Body of pancreas (tissue), 4 donors: Measurements from ENCODE around the gene SYNE3.

Experiments used
- POLR2A ChIP-seq, 3 donors: fragments of 450-650 bp; IDR thresholded peaks; one replicate each; pipeline ENCODE4 v1.6.1; 2016; ENCODE audit warnings: antibody characterized with exemption in 3 of 3, mild to moderate bottlenecking in 2 of 3
- TF ChIP-seq, protein P1 (sequence below), 7 experiments: fragments of 450-650 bp in 4 of 7; fragments of 200-600 bp in 3 of 7; sonication (generic) in 3 of 7; IDR thresholded peaks; one replicate each; pipeline ENCODE4 v1.5.1; 2016 to 2019; ENCODE audit warnings: antibody characterized with exemption in 7 of 7

DNA sequence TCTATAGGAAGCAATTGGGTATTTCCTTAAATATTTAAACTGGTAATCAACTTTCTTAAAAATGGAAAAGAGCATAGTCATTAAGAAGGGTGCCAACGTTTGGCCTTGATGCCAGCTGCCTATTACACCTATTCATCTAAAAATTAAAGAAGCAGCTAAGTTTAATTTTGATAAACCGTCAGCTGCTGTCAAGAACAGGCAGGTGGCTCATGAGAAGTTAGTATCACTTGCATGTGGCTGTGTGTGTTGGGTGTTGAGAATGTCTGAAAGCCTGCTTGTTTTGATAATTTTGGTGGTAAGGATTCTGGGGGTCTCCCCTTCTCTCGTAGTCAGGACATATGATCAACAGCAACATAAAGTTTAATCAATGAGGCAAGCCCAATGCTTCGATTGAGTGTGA lies 24.9 kb upstream of the SYNE3 start:
- no peak for TF ChIP-seq POLR2A (IDR thresholded peaks at IDR 0.05)
- TF ChIP-seq, protein P1, sequence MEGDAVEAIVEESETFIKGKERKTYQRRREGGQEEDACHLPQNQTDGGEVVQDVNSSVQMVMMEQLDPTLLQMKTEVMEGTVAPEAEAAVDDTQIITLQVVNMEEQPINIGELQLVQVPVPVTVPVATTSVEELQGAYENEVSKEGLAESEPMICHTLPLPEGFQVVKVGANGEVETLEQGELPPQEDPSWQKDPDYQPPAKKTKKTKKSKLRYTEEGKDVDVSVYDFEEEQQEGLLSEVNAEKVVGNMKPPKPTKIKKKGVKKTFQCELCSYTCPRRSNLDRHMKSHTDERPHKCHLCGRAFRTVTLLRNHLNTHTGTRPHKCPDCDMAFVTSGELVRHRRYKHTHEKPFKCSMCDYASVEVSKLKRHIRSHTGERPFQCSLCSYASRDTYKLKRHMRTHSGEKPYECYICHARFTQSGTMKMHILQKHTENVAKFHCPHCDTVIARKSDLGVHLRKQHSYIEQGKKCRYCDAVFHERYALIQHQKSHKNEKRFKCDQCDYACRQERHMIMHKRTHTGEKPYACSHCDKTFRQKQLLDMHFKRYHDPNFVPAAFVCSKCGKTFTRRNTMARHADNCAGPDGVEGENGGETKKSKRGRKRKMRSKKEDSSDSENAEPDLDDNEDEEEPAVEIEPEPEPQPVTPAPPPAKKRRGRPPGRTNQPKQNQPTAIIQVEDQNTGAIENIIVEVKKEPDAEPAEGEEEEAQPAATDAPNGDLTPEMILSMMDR (IDR thresholded peaks at IDR 0.05), result no peak
